HEK293 (cell line): Measurements from ENCODE around the gene MITF.
A peak's percentile ranks its signal among the peaks of the same experiment; 100 is the strongest.

ENCODE experiments used
- EGR2 ChIP-seq: fragments of 450-650 bp; formaldehyde crosslinking; IDR thresholded peaks from 2 replicates; pipeline ENCODE4 v1.5.1; 2016; ENCODE audit warnings: low read depth, missing biosample characterization, missing genetic modification characterization
- HOXD13 ChIP-seq: sonication (generic); formaldehyde crosslinking; IDR thresholded peaks from 2 replicates; pipeline ENCODE4 v1.8.0; 2022; ENCODE audit warnings: missing genetic modification reagents, borderline replicate concordance
- KLF9 ChIP-seq: fragments of 450-650 bp; formaldehyde crosslinking; IDR thresholded peaks from 2 replicates; pipeline ENCODE4 v1.5.1; 2016; ENCODE audit warnings: missing biosample characterization, missing genetic modification characterization, low read depth
- ZBTB1 ChIP-seq: fragments of 450-650 bp; formaldehyde crosslinking; IDR thresholded peaks from 2 replicates; pipeline ENCODE4 v1.5.1; 2016; ENCODE audit warnings: missing biosample characterization, missing genetic modification characterization
- ZFHX2 ChIP-seq: fragments of 450-650 bp; formaldehyde crosslinking; conservative IDR thresholded peaks from 2 replicates; pipeline ENCODE4 v1.5.1; 2016; ENCODE audit warnings: missing biosample characterization, missing genetic modification characterization
- ZNF140 ChIP-seq: fragments of 450-650 bp; formaldehyde crosslinking; IDR thresholded peaks from 2 replicates; pipeline ENCODE4 v1.5.1; 2016; ENCODE audit warnings: missing biosample characterization, missing genetic modification characterization
- ZNF19 ChIP-seq: fragments of 450-650 bp; formaldehyde crosslinking; IDR thresholded peaks from 2 replicates; pipeline ENCODE4; 2016; ENCODE audit warnings: missing biosample characterization, missing genetic modification characterization, low read depth
- ZNF23 ChIP-seq: fragments of 450-650 bp; formaldehyde crosslinking; IDR thresholded peaks from 2 replicates; pipeline ENCODE4 v1.5.1; 2016; ENCODE audit warnings: missing biosample characterization, missing genetic modification characterization, borderline replicate concordance
- ZNF248 ChIP-seq: fragments of 450-650 bp; formaldehyde crosslinking; IDR thresholded peaks from 2 replicates; pipeline ENCODE4 v1.5.1; 2017; ENCODE audit warnings: missing biosample characterization, missing genetic modification characterization
- ZNF311 ChIP-seq: fragments of 450-650 bp; formaldehyde crosslinking; IDR thresholded peaks from 2 replicates; pipeline ENCODE4 v1.5.1; 2017; ENCODE audit warnings: missing biosample characterization, missing genetic modification characterization, borderline replicate concordance
- ZNF335 ChIP-seq: fragments of 450-650 bp; formaldehyde crosslinking; conservative IDR thresholded peaks from 2 replicates; pipeline ENCODE4 v1.5.1; 2016; ENCODE audit warnings: missing biosample characterization, missing genetic modification characterization
- ZNF394 ChIP-seq: fragments of 450-650 bp; formaldehyde crosslinking; IDR thresholded peaks from 2 replicates; pipeline ENCODE4 v1.5.1; 2016; ENCODE audit warnings: missing biosample characterization, missing genetic modification characterization, mild to moderate bottlenecking, moderate library complexity, borderline replicate concordance
- ZNF501 ChIP-seq: fragments of 450-650 bp; formaldehyde crosslinking; IDR thresholded peaks from 2 replicates; pipeline ENCODE4 v1.5.1; 2016; ENCODE audit warnings: missing biosample characterization, missing genetic modification characterization
- ZNF521 ChIP-seq: fragments of 450-650 bp; formaldehyde crosslinking; IDR thresholded peaks from 2 replicates; pipeline ENCODE4 v1.5.1; 2017; ENCODE audit warnings: missing biosample characterization, mild to moderate bottlenecking, missing genetic modification characterization
- ZNF596 ChIP-seq: fragments of 450-650 bp; IDR thresholded peaks from 2 replicates; pipeline ENCODE4 v1.5.0; 2018; ENCODE audit warnings: missing biosample characterization, mild to moderate bottlenecking, missing genetic modification characterization, moderate library complexity
- ZNF658 ChIP-seq: fragments of 450-650 bp; formaldehyde crosslinking; IDR thresholded peaks from 2 replicates; pipeline ENCODE4; 2016; ENCODE audit warnings: missing biosample characterization, missing genetic modification characterization
- ZNF670 ChIP-seq: fragments of 450-650 bp; formaldehyde crosslinking; IDR thresholded peaks from 2 replicates; pipeline ENCODE4 v1.5.1; 2016; ENCODE audit warnings: missing biosample characterization, missing genetic modification characterization, low read depth
- ZNF776 ChIP-seq: fragments of 450-650 bp; formaldehyde crosslinking; IDR thresholded peaks from 2 replicates; pipeline ENCODE4 v1.5.0; 2017; ENCODE audit warnings: missing biosample characterization, missing genetic modification characterization, borderline replicate concordance
- ZSCAN16 ChIP-seq: fragments of 450-650 bp; formaldehyde crosslinking; IDR thresholded peaks from 2 replicates; pipeline ENCODE4 v1.5.1; 2016; ENCODE audit warnings: missing biosample characterization, missing genetic modification characterization
- TF ChIP-seq, protein P1 (sequence below): fragments of 450-650 bp; formaldehyde crosslinking; IDR thresholded peaks from 2 replicates; pipeline ENCODE4 v1.5.1; 2016; ENCODE audit warnings: missing biosample characterization, missing genetic modification characterization
- TF ChIP-seq, protein P2 (sequence below): sonication (generic); formaldehyde crosslinking; IDR thresholded peaks from 2 replicates; pipeline ENCODE4 v1.8.1; 2022; ENCODE audit warnings: mild to moderate bottlenecking, moderate library complexity, missing genetic modification reagents
- TF ChIP-seq, protein P3 (sequence below): fragments of 450-650 bp; formaldehyde crosslinking; IDR thresholded peaks from 2 replicates; pipeline ENCODE4 v1.5.1; 2017; ENCODE audit warnings: missing biosample characterization, missing genetic modification characterization
- TF ChIP-seq, protein P4 (sequence below): fragments of 450-650 bp; formaldehyde crosslinking; IDR thresholded peaks from 2 replicates; pipeline ENCODE4 v1.5.1; 2016; ENCODE audit warnings: missing biosample characterization, missing genetic modification characterization
- TF ChIP-seq, protein P5 (sequence below): fragments of 450-650 bp; formaldehyde crosslinking; IDR thresholded peaks from 2 replicates; pipeline ENCODE4 v1.5.1; 2016; ENCODE audit warnings: missing biosample characterization, missing genetic modification characterization
- TF ChIP-seq, protein P6 (sequence below): fragments of 450-650 bp; formaldehyde crosslinking; IDR thresholded peaks from 2 replicates; pipeline ENCODE4 v1.5.1; 2017; ENCODE audit warnings: missing biosample characterization, missing genetic modification characterization

The MITF gene

DNA sequence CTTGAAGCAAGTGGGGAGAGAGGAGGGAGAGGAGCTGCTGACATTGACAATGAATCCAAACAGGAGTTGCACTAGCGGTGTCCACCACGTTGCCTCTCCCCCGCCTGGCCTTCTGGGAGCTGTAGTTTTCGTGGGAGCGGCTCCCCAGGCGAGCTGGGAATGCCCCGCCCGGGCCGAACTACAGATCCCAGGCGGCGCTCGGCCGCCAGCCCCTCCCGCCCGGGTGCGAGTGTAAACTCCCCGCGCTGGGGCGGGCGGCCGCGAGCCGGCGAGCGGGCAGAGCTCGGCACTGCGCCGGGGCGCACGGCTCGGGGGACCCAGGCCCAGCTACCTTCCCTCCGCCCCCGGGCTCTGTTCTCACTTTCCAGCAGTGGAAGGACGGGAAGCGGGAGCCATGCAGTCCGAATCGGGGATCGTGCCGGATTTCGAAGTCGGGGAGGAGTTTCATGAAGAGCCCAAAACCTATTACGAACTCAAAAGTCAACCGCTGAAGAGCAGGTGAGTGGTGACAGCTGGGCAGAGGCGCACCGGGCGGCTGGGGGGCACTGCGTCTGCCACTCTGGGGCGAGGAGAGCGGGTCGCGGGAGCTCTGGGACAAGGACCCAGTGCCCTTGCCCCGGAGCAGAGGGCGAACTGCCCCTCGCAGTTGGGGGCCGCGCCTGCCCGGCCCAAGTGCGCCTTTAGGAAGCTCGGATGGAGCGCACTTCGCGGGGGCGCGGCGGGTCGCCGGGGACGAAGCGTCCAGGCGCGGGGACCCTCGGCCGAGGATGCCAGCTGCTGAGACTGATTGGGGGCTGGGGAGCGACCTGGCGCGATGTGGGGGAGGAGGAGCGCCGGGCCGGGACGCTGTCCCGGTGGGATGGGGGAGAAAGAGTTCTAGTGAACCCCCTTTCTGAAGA, at the start of gene MITF (continued):
- TF ChIP-seq, protein P1, sequence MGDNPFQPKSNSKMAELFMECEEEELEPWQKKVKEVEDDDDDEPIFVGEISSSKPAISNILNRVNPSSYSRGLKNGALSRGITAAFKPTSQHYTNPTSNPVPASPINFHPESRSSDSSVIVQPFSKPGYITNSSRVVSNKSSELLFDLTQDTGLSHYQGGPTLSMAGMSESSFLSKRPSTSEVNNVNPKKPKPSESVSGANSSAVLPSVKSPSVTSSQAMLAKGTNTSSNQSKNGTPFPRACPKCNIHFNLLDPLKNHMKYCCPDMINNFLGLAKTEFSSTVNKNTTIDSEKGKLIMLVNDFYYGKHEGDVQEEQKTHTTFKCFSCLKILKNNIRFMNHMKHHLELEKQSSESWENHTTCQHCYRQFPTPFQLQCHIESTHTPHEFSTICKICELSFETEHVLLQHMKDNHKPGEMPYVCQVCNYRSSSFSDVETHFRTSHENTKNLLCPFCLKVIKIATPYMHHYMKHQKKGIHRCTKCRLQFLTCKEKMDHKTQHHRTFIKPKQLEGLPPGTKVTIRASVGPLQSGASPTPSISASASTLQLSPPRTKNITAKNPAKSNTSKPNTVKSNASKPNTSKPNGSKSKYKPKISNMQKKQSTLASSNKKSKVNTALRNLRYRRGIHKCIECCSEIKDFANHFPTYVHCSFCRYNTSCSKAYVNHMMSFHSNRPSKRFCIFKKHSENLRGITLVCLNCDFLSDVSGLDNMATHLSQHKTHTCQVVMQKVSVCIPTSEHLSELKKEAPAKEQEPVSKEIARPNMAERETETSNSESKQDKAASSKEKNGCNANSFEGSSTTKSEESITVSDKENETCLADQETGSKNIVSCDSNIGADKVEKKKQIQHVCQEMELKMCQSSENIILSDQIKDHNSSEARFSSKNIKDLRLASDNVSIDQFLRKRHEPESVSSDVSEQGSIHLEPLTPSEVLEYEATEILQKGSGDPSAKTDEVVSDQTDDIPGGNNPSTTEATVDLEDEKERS (tag by site-specific recombination) = no peak
- TF ChIP-seq ZNF501 (no peak), ZBTB1 (tag by site-specific recombination) (no peak), KLF9 (tag by site-specific recombination) (no peak), ZNF335 (tag by site-specific recombination) (peak; percentile 83), ZFHX2 (tag by site-specific recombination) (0 out of 2 replicates have a peak, but pooled peaks have one; percentile 21), ZNF776 (no peak), ZNF140 (tag by site-specific recombination) (no peak), ZNF311 (tag by site-specific recombination) (no peak), ZNF23 (no peak), ZNF670 (tag by site-specific recombination) (no peak), ZNF658 (tag by site-specific recombination) (no peak), ZNF248 (tag by site-specific recombination) (no peak), HOXD13 (CRISPR knock-in tag) (no peak), ZNF19 (tag by site-specific recombination) (no peak), ZNF521 (tag by site-specific recombination) (no peak), ZNF394 (tag by site-specific recombination) (no peak), ZSCAN16 (tag by site-specific recombination) (no peak), ZNF596 (tag by site-specific recombination) (no peak), EGR2 (tag by site-specific recombination) (no peak)
- TF ChIP-seq, protein P2, sequence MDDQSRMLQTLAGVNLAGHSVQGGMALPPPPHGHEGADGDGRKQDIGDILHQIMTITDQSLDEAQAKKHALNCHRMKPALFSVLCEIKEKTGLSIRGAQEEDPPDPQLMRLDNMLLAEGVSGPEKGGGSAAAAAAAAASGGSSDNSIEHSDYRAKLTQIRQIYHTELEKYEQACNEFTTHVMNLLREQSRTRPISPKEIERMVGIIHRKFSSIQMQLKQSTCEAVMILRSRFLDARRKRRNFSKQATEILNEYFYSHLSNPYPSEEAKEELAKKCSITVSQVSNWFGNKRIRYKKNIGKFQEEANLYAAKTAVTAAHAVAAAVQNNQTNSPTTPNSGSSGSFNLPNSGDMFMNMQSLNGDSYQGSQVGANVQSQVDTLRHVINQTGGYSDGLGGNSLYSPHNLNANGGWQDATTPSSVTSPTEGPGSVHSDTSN (CRISPR knock-in tag) = no peak
- TF ChIP-seq, protein P3, sequence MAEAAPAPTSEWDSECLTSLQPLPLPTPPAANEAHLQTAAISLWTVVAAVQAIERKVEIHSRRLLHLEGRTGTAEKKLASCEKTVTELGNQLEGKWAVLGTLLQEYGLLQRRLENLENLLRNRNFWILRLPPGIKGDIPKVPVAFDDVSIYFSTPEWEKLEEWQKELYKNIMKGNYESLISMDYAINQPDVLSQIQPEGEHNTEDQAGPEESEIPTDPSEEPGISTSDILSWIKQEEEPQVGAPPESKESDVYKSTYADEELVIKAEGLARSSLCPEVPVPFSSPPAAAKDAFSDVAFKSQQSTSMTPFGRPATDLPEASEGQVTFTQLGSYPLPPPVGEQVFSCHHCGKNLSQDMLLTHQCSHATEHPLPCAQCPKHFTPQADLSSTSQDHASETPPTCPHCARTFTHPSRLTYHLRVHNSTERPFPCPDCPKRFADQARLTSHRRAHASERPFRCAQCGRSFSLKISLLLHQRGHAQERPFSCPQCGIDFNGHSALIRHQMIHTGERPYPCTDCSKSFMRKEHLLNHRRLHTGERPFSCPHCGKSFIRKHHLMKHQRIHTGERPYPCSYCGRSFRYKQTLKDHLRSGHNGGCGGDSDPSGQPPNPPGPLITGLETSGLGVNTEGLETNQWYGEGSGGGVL (tag by site-specific recombination) = peak; percentile 47; the same call in 1 of the 2 replicates
- TF ChIP-seq, protein P4, sequence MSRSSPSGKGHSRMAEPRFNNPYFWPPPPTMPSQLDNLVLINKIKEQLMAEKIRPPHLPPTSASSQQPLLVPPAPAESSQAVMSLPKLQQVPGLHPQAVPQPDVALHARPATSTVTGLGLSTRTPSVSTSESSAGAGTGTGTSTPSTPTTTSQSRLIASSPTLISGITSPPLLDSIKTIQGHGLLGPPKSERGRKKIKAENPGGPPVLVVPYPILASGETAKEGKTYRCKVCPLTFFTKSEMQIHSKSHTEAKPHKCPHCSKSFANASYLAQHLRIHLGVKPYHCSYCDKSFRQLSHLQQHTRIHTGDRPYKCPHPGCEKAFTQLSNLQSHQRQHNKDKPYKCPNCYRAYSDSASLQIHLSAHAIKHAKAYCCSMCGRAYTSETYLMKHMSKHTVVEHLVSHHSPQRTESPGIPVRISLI = no peak
- TF ChIP-seq, protein P5, sequence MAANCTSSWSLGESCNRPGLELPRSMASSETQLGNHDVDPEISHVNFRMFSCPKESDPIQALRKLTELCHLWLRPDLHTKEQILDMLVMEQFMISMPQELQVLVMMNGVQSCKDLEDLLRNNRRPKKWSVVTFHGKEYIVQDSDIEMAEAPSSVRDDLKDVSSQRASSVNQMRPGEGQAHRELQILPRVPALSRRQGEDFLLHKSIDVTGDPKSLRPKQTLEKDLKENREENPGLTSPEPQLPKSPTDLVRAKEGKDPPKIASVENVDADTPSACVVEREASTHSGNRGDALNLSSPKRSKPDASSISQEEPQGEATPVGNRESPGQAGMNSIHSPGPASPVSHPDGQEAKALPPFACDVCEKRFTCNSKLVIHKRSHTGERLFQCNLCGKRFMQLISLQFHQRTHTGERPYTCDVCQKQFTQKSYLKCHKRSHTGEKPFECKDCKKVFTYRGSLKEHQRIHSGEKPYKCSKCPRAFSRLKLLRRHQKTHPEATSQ (tag by site-specific recombination) = no peak
- TF ChIP-seq, protein P6, sequence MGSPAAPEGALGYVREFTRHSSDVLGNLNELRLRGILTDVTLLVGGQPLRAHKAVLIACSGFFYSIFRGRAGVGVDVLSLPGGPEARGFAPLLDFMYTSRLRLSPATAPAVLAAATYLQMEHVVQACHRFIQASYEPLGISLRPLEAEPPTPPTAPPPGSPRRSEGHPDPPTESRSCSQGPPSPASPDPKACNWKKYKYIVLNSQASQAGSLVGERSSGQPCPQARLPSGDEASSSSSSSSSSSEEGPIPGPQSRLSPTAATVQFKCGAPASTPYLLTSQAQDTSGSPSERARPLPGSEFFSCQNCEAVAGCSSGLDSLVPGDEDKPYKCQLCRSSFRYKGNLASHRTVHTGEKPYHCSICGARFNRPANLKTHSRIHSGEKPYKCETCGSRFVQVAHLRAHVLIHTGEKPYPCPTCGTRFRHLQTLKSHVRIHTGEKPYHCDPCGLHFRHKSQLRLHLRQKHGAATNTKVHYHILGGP = no peak
